Measurements from ENCODE around the gene DSCAM. TPM values are rescaled to one million over a fixed set of nuclear protein-coding genes. Genes with fewer than 3 reads are reported as not detected.

DSCAM gene
- total and polyA plus RNA-seq, 3 donors from 2014 or later, result 0.70 to 2.3 (median 2.0) TPM

GRCh38 chr21:40489001-40489400, 358.0 kb downstream of the DSCAM start:
- intact Hi-C loops (cut with DNase I; ENCODE audit: low total_unique reads), result no loop called here
- DNase-seq, result no peak
- WGBS, 2 donors, result 96 to 100% methylated on average over 1 of the region's 1 CpG
- H3K9me3 ChIP-seq, result no peaks in the 10 kb centered on the region
- H3K4me1 ChIP-seq, result no peaks in the 10 kb centered on the region
- TF ChIP-seq POLR2A (IDR thresholded peaks at IDR 0.05) (no peak), CTCF (IDR thresholded peaks at IDR 0.05) (no peak)
- no peak overlapping the region for H3K4me3 ChIP-seq
- H3K36me3 ChIP-seq (ENCODE audit: low read depth, missing control alignments), result no peaks in the 10 kb centered on the region
- no peaks in the 10 kb centered on the region for H3K27me3 ChIP-seq
- H3K27ac ChIP-seq, result no peak overlapping the region

GRCh38 chr21:40481764-40482163, 365.2 kb downstream of the DSCAM start:
- Histone ChIP-seq H3K27me3 (no peaks in the 10 kb centered on the region), H3K4me3 (no peak overlapping the region), H3K27ac (no peak overlapping the region), H3K4me1 (no peaks in the 10 kb centered on the region), H3K9me3 (no peaks in the 10 kb centered on the region), H3K36me3 (ENCODE audit: low read depth, missing control alignments) (no peaks in the 10 kb centered on the region)
- no peak for DNase-seq
- intact Hi-C loops (cut with DNase I; ENCODE audit: low total_unique reads), result no loop called here
- TF ChIP-seq CTCF (IDR thresholded peaks at IDR 0.05), result no peak
- no peak for TF ChIP-seq POLR2A (IDR thresholded peaks at IDR 0.05)
- WGBS, 2 donors, result 89 to 92% methylated on average over 9 of the region's 9 CpGs

- no peak for DNase-seq
- TF ChIP-seq POLR2A (IDR thresholded peaks at IDR 0.05) (no peak), CTCF (IDR thresholded peaks at IDR 0.05) (no peak)
- intact Hi-C loops (cut with DNase I; ENCODE audit: low total_unique reads), result no loop called here
- Histone ChIP-seq H3K27me3 (no peaks in the 10 kb centered on the region), H3K36me3 (ENCODE audit: low read depth, missing control alignments) (no peaks in the 10 kb centered on the region), H3K9me3 (no peaks in the 10 kb centered on the region), H3K4me3 (no peak overlapping the region), H3K27ac (no peak overlapping the region), H3K4me1 (no peaks in the 10 kb centered on the region)
- 63 to 76% methylated on average over 12 to 15 of the region's 15 CpGs for WGBS, 2 donors
These were observed 372.4 kb downstream of the DSCAM start for GRCh38 chr21:40474513-40474912.

GRCh38 chr21:40472013-40472412, 374.9 kb downstream of the DSCAM start:
- Histone ChIP-seq H3K4me3 (no peak overlapping the region), H3K27me3 (no peaks in the 10 kb centered on the region), H3K9me3 (no peaks in the 10 kb centered on the region), H3K36me3 (ENCODE audit: low read depth, missing control alignments) (no peaks in the 10 kb centered on the region), H3K4me1 (no peaks in the 10 kb centered on the region), H3K27ac (no peak overlapping the region)
- intact Hi-C loops (cut with DNase I; ENCODE audit: low total_unique reads), result no loop called here
- TF ChIP-seq POLR2A (IDR thresholded peaks at IDR 0.05), result no peak
- WGBS, 2 donors, result 64 to 66% methylated on average over 4 of the region's 4 CpGs
- no peak for DNase-seq

GRCh38 chr21:40471103-40471502, 375.9 kb downstream of the DSCAM start:
- Histone ChIP-seq H3K36me3 (ENCODE audit: low read depth, missing control alignments) (no peaks in the 10 kb centered on the region), H3K4me1 (no peaks in the 10 kb centered on the region), H3K4me3 (no peak overlapping the region), H3K9me3 (no peaks in the 10 kb centered on the region), H3K27ac (no peak overlapping the region), H3K27me3 (no peaks in the 10 kb centered on the region)
- WGBS, 2 donors, result 55 to 75% methylated on average over 2 of the region's 2 CpGs
- intact Hi-C loops (cut with DNase I; ENCODE audit: low total_unique reads), result no loop called here
- no peak for DNase-seq
- TF ChIP-seq CTCF (IDR thresholded peaks at IDR 0.05) (no peak), POLR2A (IDR thresholded peaks at IDR 0.05) (no peak)
